Measurements from ENCODE around the gene MBOAT1.

DNA sequence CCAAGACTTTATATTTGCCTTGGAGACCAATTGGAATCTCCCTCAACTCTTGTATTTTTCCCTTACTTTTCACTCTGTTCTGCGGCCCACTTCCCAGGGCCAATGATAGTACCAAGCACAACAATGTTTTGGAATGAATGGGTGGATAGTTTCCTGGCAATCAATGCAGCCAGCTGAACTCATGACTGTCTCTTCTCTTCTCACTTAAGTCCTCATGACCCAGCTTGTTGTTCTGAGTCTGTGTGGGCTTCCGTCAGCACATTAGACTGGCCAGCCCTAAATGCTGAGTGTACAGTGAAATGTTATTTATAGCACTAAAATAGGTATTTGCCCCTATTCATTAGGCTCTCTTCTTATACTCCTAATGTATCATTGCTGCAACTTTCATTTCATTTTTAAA, 5.6 kb upstream of the MBOAT1 start:
- TF ChIP-seq ESRRG (CRISPR knock-in tag; IDR thresholded peaks at IDR 0.05) (no peak), GLIS3 (CRISPR knock-in tag; IDR thresholded peaks at IDR 0.05) (no peak), ZFP3 (CRISPR knock-in tag; IDR thresholded peaks at IDR 0.05) (no peak), SNAI2 (CRISPR knock-in tag; IDR thresholded peaks at IDR 0.05) (no peak), RARB (CRISPR knock-in tag; IDR thresholded peaks at IDR 0.05) (no peak), ISL1 (CRISPR knock-in tag; IDR thresholded peaks at IDR 0.05) (no peak), ZC3H10 (CRISPR knock-in tag; IDR thresholded peaks at IDR 0.05) (no peak), PPARA (CRISPR knock-in tag; IDR thresholded peaks at IDR 0.05; ENCODE audit: borderline replicate concordance) (no peak)
- TF ChIP-seq, protein P1, sequence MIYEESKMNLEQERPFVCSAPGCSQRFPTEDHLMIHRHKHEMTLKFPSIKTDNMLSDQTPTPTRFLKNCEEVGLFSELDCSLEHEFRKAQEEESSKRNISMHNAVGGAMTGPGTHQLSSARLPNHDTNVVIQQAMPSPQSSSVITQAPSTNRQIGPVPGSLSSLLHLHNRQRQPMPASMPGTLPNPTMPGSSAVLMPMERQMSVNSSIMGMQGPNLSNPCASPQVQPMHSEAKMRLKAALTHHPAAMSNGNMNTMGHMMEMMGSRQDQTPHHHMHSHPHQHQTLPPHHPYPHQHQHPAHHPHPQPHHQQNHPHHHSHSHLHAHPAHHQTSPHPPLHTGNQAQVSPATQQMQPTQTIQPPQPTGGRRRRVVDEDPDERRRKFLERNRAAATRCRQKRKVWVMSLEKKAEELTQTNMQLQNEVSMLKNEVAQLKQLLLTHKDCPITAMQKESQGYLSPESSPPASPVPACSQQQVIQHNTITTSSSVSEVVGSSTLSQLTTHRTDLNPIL (CRISPR knock-in tag; IDR thresholded peaks at IDR 0.05; ENCODE audit: low read depth), result no peak
- TF ChIP-seq, protein P2, sequence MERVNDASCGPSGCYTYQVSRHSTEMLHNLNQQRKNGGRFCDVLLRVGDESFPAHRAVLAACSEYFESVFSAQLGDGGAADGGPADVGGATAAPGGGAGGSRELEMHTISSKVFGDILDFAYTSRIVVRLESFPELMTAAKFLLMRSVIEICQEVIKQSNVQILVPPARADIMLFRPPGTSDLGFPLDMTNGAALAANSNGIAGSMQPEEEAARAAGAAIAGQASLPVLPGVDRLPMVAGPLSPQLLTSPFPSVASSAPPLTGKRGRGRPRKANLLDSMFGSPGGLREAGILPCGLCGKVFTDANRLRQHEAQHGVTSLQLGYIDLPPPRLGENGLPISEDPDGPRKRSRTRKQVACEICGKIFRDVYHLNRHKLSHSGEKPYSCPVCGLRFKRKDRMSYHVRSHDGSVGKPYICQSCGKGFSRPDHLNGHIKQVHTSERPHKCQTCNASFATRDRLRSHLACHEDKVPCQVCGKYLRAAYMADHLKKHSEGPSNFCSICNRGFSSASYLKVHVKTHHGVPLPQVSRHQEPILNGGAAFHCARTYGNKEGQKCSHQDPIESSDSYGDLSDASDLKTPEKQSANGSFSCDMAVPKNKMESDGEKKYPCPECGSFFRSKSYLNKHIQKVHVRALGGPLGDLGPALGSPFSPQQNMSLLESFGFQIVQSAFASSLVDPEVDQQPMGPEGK (CRISPR knock-in tag; IDR thresholded peaks at IDR 0.05; ENCODE audit: borderline replicate concordance), result no peak
- TF ChIP-seq, protein P3, sequence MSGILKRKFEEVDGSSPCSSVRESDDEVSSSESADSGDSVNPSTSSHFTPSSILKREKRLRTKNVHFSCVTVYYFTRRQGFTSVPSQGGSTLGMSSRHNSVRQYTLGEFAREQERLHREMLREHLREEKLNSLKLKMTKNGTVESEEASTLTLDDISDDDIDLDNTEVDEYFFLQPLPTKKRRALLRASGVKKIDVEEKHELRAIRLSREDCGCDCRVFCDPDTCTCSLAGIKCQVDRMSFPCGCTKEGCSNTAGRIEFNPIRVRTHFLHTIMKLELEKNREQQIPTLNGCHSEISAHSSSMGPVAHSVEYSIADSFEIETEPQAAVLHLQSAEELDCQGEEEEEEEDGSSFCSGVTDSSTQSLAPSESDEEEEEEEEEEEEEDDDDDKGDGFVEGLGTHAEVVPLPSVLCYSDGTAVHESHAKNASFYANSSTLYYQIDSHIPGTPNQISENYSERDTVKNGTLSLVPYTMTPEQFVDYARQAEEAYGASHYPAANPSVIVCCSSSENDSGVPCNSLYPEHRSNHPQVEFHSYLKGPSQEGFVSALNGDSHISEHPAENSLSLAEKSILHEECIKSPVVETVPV (CRISPR knock-in tag; IDR thresholded peaks at IDR 0.05), result no peak

Measured in SK-N-SH treated with all-trans-retinoic acid at 6 μM for 48 hours (cell line).